SK-N-SH treated with all-trans-retinoic acid at 6 μM for 48 hours (cell line): ENCODE data around the gene SCAF11.

Experiments used
- ATAC-seq: fragments of 200-7000 bp; cut with Tn5 transposase; 3 replicates; pipeline ENCODE4 v1.9.1; 2020; ENCODE audit warnings: mild to moderate bottlenecking, moderate library complexity
- ARNTL ChIP-seq: fragments of 450-650 bp; formaldehyde crosslinking; IDR thresholded peaks from 2 replicates; pipeline ENCODE4 v1.5.0; 2020; ENCODE audit warnings: low read depth, mild to moderate bottlenecking, moderate library complexity, borderline replicate concordance
- BACH2 ChIP-seq: fragments of 250-450 bp; sonication (Bioruptor Pico); IDR thresholded peaks from 2 replicates; pipeline ENCODE4 v1.9.0; 2021; ENCODE audit warnings: mild to moderate bottlenecking, borderline replicate concordance
- CREB5 ChIP-seq: fragments of 250-450 bp; sonication (Bioruptor Pico); IDR thresholded peaks from 2 replicates; pipeline ENCODE4 v1.5.1; 2020; ENCODE audit warnings: low read depth, mild to moderate bottlenecking, moderate library complexity
- CSDC2 ChIP-seq: fragments of 250-450 bp; sonication (Bioruptor Pico); IDR thresholded peaks from 2 replicates; pipeline ENCODE4 v1.5.0; 2020; ENCODE audit warnings: mild to moderate bottlenecking, moderate library complexity
- CSRNP3 ChIP-seq: fragments of 250-450 bp; sonication (Bioruptor Pico); IDR thresholded peaks from 2 replicates; pipeline ENCODE4 v1.5.1; 2021; ENCODE audit warnings: mild to moderate bottlenecking, moderate library complexity
- ESRRG ChIP-seq: fragments of 250-450 bp; sonication (Bioruptor Pico); IDR thresholded peaks from 2 replicates; pipeline ENCODE4 v1.6.1; 2021; ENCODE audit warnings: mild to moderate bottlenecking
- GLIS3 ChIP-seq: fragments of 250-450 bp; sonication (Bioruptor Pico); IDR thresholded peaks from 2 replicates; pipeline ENCODE4 v1.5.0; 2020; ENCODE audit warnings: mild to moderate bottlenecking, moderate library complexity
- ISL1 ChIP-seq: fragments of 250-450 bp; sonication (Bioruptor Pico); IDR thresholded peaks from 2 replicates; pipeline ENCODE4 v2.1.2; 2022; ENCODE audit warnings: mild to moderate bottlenecking, moderate library complexity
- PATZ1 ChIP-seq: fragments of 250-450 bp; sonication (Bioruptor Pico); IDR thresholded peaks from 2 replicates; pipeline ENCODE4 v1.8.0; 2020; ENCODE audit warnings: mild to moderate bottlenecking, moderate library complexity, borderline replicate concordance
- PPARA ChIP-seq: fragments of 250-450 bp; sonication (Bioruptor Pico); IDR thresholded peaks from 2 replicates; pipeline ENCODE4 v1.5.0; 2020; ENCODE audit warnings: mild to moderate bottlenecking, borderline replicate concordance
- RARB ChIP-seq: fragments of 250-450 bp; sonication (Bioruptor Pico); IDR thresholded peaks from 2 replicates; pipeline ENCODE4 v1.8.0; 2021; ENCODE audit warnings: mild to moderate bottlenecking, moderate library complexity
- SNAI2 ChIP-seq: fragments of 250-450 bp; sonication (Bioruptor Pico); IDR thresholded peaks from 2 replicates; pipeline ENCODE4 v1.5.0; 2020; ENCODE audit warnings: mild to moderate bottlenecking, moderate library complexity
- TCF4 ChIP-seq: fragments of 250-450 bp; sonication (Bioruptor Pico); IDR thresholded peaks from 2 replicates; pipeline ENCODE4 v1.8.0; 2021; ENCODE audit warnings: mild to moderate bottlenecking, moderate library complexity, borderline replicate concordance
- TOX ChIP-seq: fragments of 250-450 bp; sonication (Bioruptor Pico); IDR thresholded peaks from 2 replicates; pipeline ENCODE4 v1.8.0; 2021; ENCODE audit warnings: mild to moderate bottlenecking, moderate library complexity, borderline replicate concordance
- TSHZ2 ChIP-seq: fragments of 250-450 bp; sonication (Bioruptor Pico); IDR thresholded peaks from 2 replicates; pipeline ENCODE4 v1.5.0; 2020; ENCODE audit warnings: mild to moderate bottlenecking, moderate library complexity
- ZC3H10 ChIP-seq: fragments of 250-450 bp; sonication (Bioruptor Pico); IDR thresholded peaks from 2 replicates; pipeline ENCODE4 v1.5.1; 2021; ENCODE audit warnings: mild to moderate bottlenecking, moderate library complexity
- ZFP3 ChIP-seq: fragments of 250-450 bp; sonication (Bioruptor Pico); IDR thresholded peaks from 2 replicates; pipeline ENCODE4 v1.5.0; 2020; ENCODE audit warnings: mild to moderate bottlenecking, moderate library complexity
- ZFP30 ChIP-seq: fragments of 450-650 bp; formaldehyde crosslinking; IDR thresholded peaks from 2 replicates; pipeline ENCODE4 v1.5.0; 2022; ENCODE audit warnings: mild to moderate bottlenecking, moderate library complexity
- ZNF565 ChIP-seq: fragments of 450-650 bp; formaldehyde crosslinking; conservative IDR thresholded peaks from 2 replicates; pipeline ENCODE4 v1.5.0; 2020; ENCODE audit warnings: low read depth, mild to moderate bottlenecking, moderate library complexity
- ZNF8 ChIP-seq: fragments of 450-650 bp; formaldehyde crosslinking; IDR thresholded peaks from 2 replicates; pipeline ENCODE4 v1.5.0; 2020; ENCODE audit warnings: mild to moderate bottlenecking, moderate library complexity

The SCAF11 gene

GRCh38 chr12:45948546-45948945 is 41.8 kb downstream of the SCAF11 start (continued):
- no peak for TF ChIP-seq TSHZ2 (CRISPR knock-in tag)
- TF ChIP-seq CREB5 = no peak
- TF ChIP-seq ZNF8 (CRISPR knock-in tag) = no peak
- no peak for TF ChIP-seq ZFP30 (CRISPR knock-in tag)
- no peak for TF ChIP-seq CSDC2
- TF ChIP-seq BACH2 (CRISPR knock-in tag) = no peak
- no peak for TF ChIP-seq ISL1
- TF ChIP-seq ZFP3 (CRISPR knock-in tag) = no peak
- TF ChIP-seq ZNF565 (CRISPR knock-in tag) = no peak
- no peak for TF ChIP-seq ESRRG (CRISPR knock-in tag)

- TF ChIP-seq BACH2 (CRISPR knock-in tag) (no peak), PPARA (no peak), TCF4 (CRISPR knock-in tag) (no peak), PATZ1 (no peak), ZNF565 (CRISPR knock-in tag) (no peak), CSRNP3 (no peak), CREB5 (no peak), TSHZ2 (CRISPR knock-in tag) (no peak), SNAI2 (CRISPR knock-in tag) (no peak), GLIS3 (CRISPR knock-in tag) (no peak), ARNTL (no peak), RARB (CRISPR knock-in tag) (no peak), ZNF8 (CRISPR knock-in tag) (no peak), TOX (no peak), ZFP3 (CRISPR knock-in tag) (no peak), ZFP30 (CRISPR knock-in tag) (no peak), ZC3H10 (no peak), CSDC2 (no peak)
- ATAC-seq = no peak
Observed at GRCh38 chr12:45946435-45946834, 43.9 kb downstream of the SCAF11 start.

DNA sequence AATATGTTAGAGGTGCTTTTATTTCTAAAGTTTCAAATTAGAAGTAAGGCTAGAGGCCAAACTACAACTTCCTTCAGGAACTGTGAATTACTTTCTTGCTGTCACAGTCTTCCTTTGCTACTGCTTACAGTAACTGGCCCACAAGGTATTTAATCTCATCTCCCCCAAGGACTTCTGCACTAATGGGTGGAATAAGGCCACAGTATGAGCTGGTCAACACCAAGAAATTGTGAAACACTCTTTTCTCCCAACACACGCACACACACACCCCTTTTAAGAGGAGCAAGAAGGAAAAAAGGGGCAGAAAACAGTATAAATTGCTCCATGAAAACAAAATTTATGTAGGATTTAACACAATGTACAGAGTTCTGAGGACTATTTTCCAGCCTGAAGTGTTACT is 45.6 kb downstream of the SCAF11 start:
- no peak for ATAC-seq
- no peak for TF ChIP-seq BACH2 (CRISPR knock-in tag)
- TF ChIP-seq SNAI2 (CRISPR knock-in tag) = no peak
- TF ChIP-seq ZFP30 (CRISPR knock-in tag) = no peak
- TF ChIP-seq ESRRG (CRISPR knock-in tag) = no peak
- TF ChIP-seq TOX = no peak
- TF ChIP-seq ZFP3 (CRISPR knock-in tag) = no peak
- TF ChIP-seq PPARA = no peak
